HG02938 (cell line): Measurements from ENCODE around the gene PITPNM3.

ENCODE experiments used
- ATAC-seq: cut with Tn5 transposase; IDR thresholded peaks from one replicate; pipeline ENCODE4 v1.9.1; 2021; ENCODE audit warnings: mild to moderate bottlenecking, moderate library complexity; ENCODE audit not compliant: unreplicated experiment

PITPNM3 gene

DNA sequence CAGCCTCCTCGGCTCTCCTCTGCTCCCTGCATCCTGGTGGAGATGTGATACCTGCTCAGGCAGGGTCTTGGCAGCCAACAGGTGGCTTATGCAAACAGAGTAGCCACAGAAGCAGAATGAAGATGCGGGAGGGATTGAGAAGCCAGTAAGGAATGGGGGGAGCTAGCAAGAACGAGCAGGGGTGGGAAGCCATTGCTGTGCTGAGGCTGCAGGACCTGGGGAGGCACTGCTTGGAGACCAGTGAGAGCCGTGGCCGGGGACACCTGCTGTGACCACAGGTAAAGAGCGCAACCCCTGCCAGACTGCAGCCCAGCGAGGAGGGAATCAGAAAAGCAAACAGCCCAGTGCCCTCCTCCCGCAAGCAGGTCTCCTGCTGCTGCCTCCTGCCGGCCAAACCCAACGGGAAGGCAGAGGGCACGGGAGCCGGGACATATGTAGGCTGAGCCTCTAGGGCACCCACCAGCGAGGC is 136.1 kb downstream of the PITPNM3 start:
- ATAC-seq: no peak

DNA sequence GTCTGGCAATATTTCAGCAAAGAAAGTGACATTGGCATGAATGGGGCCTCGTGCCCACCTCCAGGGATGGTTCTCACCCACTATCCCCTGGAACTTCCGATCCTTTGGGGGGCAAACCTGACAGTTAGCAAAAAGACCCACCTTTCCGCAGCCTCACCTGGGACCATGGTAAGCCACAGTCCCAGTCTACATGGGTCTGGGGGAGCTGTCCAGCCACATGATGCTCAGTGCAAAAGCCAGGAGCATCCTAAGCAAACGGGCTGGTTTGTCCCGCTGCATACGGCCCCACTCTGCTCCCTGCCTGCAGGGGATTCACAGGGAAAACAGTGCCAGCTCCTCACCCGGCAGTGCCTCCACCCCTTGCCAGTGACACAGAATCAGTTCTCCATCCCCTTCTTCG is 140.7 kb downstream of the PITPNM3 start:
- ATAC-seq: no peak

DNA sequence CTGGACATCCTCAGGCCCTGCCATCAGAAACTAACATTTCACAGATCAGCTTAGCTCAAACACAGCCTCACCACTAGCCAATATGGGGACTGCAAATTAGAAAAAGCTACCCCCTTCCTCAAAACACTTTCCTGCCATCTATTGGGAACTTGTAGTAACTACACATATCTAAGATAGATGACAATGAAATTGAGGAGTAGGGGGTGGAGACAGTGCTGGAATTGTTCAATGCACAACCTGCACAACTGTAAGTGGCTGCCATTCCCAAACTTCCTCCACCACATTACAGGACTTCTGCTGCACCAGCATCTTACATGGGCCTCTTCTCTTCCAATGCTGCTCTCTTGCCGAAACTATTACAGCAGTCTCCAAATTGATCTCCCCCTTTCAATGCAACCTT is 143.3 kb downstream of the PITPNM3 start:
- ATAC-seq: no peak

DNA sequence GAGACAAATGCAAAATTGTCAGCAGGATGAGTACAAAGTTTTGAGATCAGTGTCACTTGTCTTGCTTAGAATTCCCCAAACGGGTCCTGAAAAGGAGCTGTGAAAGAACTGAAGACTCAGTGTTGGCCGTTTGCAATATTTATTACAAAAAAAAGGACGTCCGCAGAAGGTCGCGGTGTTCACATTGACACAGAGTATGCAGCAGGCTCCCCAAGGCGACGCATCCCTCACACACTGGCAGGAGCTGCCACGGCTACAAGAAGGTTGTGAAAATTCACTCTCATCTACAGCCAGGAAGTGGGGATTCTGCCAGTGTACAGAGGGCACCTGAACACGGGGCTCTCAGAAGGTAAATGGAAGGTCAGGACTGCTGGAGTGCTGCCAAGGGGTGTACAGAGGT is 147.6 kb downstream of the PITPNM3 start:
- no peak for ATAC-seq

DNA sequence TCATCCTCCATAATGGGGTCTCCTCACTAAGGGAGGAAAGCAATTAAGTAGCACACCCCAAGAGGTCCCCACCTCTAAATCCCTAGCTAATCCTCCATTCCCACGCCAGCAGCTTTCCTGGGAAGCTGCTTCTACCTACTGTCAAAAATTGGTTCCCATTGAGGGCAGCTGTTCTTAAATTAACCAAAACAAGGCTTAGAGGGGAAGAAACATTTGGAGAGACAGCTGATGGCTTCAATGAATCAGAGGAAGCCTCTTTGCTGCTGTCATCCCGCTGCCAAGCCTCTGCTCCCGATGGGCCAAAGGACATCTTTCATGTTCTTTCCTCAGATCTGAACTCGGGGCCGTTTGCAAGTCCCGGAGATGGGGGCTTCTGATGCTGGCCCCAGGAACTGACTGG is 148.1 kb downstream of the PITPNM3 start:
- no peak for ATAC-seq

DNA sequence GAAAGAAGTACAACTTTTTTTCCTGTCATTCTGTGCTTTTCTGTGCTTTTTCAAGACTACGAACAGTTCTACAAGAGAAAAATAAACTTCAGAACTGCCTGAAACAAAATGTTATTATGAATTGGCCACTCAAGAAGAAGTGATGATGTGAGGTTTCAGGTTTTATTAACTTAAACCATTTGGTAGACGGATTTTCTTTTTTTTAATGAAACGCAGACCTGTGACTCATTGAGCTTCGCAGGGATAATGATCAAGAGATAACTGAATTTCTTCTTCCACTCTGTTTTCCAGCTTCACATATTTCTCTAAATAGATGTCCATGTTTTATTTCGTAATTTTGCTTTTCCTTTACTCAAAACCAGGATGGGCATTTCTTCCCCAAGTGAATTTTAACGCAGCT is 154.1 kb downstream of the PITPNM3 start:
- no peak for ATAC-seq
